ENCODE data around the gene ITGB4. TPM values are rescaled to one million over a fixed set of nuclear protein-coding genes. Genes with fewer than 3 reads are reported as not detected.

The ITGB4 gene
- total RNA-seq: 10 to 100 TPM; 16.8 to 75.2 (median 41.2) TPM

GRCh38 chr17:75720656-75721462 lies at the start of gene ITGB4:
TSS of gene ITGB4 (plus strand) at chr17:75721459. CDS start at chr17:75724704, 3,245 bp downstream.
- Histone ChIP-seq H3K4me3 (peak within 1 kb of the TSS; percentile 6 to 58 (median 52)), H3K4me1 (peaks cover 20 to 44% (median 26%) of the 10 kb centered on the region in 4 donors), H3K27me3 (peaks cover 0 to 12% (median 5%) of the 10 kb centered on the region in 4 donors), H3K9me3 (no peaks in the 10 kb centered on the region), H3K36me3 (peaks cover 0 to 6% (median 0%) of the 10 kb centered on the region in 4 donors), H3K27ac (peak within 1 kb of the TSS; percentile 69 to 85 (median 76))
- peak; percentile 88 to 94 for DNase-seq
- 6 to 10% methylated on average over 11 to 29 of the region's 70 CpGs for WGBS, 2 donors
- ATAC-seq (ENCODE audit: low FRiP score in 2 of 2): peak; percentile 73 to 74
- peak in 1 of 6 experiments; percentile 25 for TF ChIP-seq CTCF (IDR thresholded peaks at IDR 0.05)
- no peak for TF ChIP-seq EP300 (IDR thresholded peaks at IDR 0.05)
- TF ChIP-seq POLR2AphosphoS5 (IDR thresholded peaks at IDR 0.05): peak in 1 of 2 donors; percentile 25
- TF ChIP-seq POLR2A (IDR thresholded peaks at IDR 0.05): peak in 3 of 4 donors; percentile 37 to 49 (median 39)

GRCh38 chr17:75672011-75672410 lies 49.2 kb upstream of the ITGB4 start:
- Histone ChIP-seq H3K36me3 (peaks cover 25 to 65% (median 51%) of the 10 kb centered on the region in 4 donors), H3K4me3 (no peak overlapping the region), H3K9me3 (no peaks in the 10 kb centered on the region), H3K27ac (no peak overlapping the region), H3K27me3 (no peaks in the 10 kb centered on the region), H3K4me1 (peaks cover 14 to 34% (median 23%) of the 10 kb centered on the region in 4 donors)
- ATAC-seq (ENCODE audit: low FRiP score in 2 of 2) (no peak), DNase-seq (no peak)
- WGBS, 2 donors: 86 to 98% methylated on average over 5 of the region's 5 CpGs
- TF ChIP-seq CTCF (IDR thresholded peaks at IDR 0.05) (no peak), POLR2AphosphoS5 (IDR thresholded peaks at IDR 0.05) (no peak), POLR2A (IDR thresholded peaks at IDR 0.05) (no peak), EP300 (IDR thresholded peaks at IDR 0.05) (no peak)

- peaks cover 25 to 80% (median 52%) of the 10 kb centered on the region in 4 donors for H3K36me3 ChIP-seq
- DNase-seq (no peak), ATAC-seq (ENCODE audit: low FRiP score in 2 of 2) (no peak)
- no peaks in the 10 kb centered on the region for H3K27me3 ChIP-seq
- no peaks in the 10 kb centered on the region for H3K9me3 ChIP-seq
- TF ChIP-seq EP300 (IDR thresholded peaks at IDR 0.05) (no peak), POLR2AphosphoS5 (IDR thresholded peaks at IDR 0.05) (no peak), CTCF (IDR thresholded peaks at IDR 0.05) (no peak), POLR2A (IDR thresholded peaks at IDR 0.05) (no peak)
- no peak overlapping the region for H3K4me3 ChIP-seq
- whole genome bisulfite sequencing, 2 donors: 90 to 92% methylated on average over 4 of the region's 4 CpGs
- peaks cover 6 to 23% (median 16%) of the 10 kb centered on the region in 4 donors for H3K4me1 ChIP-seq
- H3K27ac ChIP-seq: no peak overlapping the region
Observed at GRCh38 chr17:75673487-75673886, 47.8 kb upstream of the ITGB4 start.

GRCh38 chr17:75676461-75676860 lies 44.8 kb upstream of the ITGB4 start:
- DNase-seq (no peak), ATAC-seq (ENCODE audit: low FRiP score in 2 of 2) (no peak)
- Histone ChIP-seq H3K4me3 (no peak overlapping the region), H3K9me3 (no peaks in the 10 kb centered on the region), H3K27me3 (no peaks in the 10 kb centered on the region), H3K27ac (no peak overlapping the region), H3K4me1 (peaks cover 17 to 27% (median 20%) of the 10 kb centered on the region in 4 donors), H3K36me3 (peaks cover 9 to 67% (median 36%) of the 10 kb centered on the region in 4 donors)
- WGBS, 2 donors: 86 to 87% methylated on average over 3 of the region's 3 CpGs
- TF ChIP-seq CTCF (IDR thresholded peaks at IDR 0.05) (no peak), POLR2AphosphoS5 (IDR thresholded peaks at IDR 0.05) (no peak), EP300 (IDR thresholded peaks at IDR 0.05) (no peak), POLR2A (IDR thresholded peaks at IDR 0.05) (no peak)

Data from upper lobe of left lung (tissue), 6 donors.